ENCODE measurements around the gene MAST4. TPM values are rescaled to one million over a fixed set of nuclear protein-coding genes. Genes with fewer than 3 reads are reported as not detected.

MAST4 gene
- total and polyA plus RNA-seq, 2 of the 4 experiments (the other 2 are of a cell fraction), result 4.8 to 6.8 TPM

DNA sequence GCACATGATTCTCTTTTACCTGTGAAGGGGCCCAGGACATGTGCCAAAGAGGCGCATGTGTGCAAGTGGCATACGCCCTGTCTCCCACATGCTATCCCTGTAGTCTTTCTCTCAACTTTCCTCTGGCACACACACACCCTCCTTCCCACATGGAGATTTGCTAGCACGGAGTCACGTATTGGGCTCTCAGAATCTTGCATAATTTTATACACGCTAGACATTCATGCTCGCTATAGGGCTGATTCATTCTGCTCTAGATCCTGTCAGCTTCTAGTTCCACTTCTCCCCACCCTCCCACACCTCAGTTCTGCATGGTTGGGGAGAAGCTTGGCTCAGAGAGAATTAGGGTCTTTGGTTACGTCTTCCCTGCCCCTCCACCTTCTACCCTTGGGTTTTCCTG lies 527.6 kb downstream of the MAST4 start:
- DNase-seq, result no peak
- Histone ChIP-seq H2AK9ac (replicated peaks; ENCODE audit: low read depth, low read length, poor library complexity) (no peak overlapping the region), H3K9me3 (ENCODE audit: control insufficient read depth, insufficient read depth, low read length) (no peaks in the 10 kb centered on the region), H3K9ac (ENCODE audit: low read depth, low read length) (no peak overlapping the region), H4K91ac (ENCODE audit: insufficient read depth, low read depth, low read length) (no peak overlapping the region), H2BK120ac (ENCODE audit: low read depth, low read length) (no peak overlapping the region), H3K4me3 (ENCODE audit: insufficient read depth, low read depth, low read length) (no peak overlapping the region), H3K27ac (ENCODE audit: insufficient read depth, low read length) (no peak overlapping the region), H2BK20ac (ENCODE audit: low read depth, low read length) (no peak overlapping the region), H3K27me3 (ENCODE audit: control insufficient read depth, insufficient read depth, low read length) (no peaks in the 10 kb centered on the region), H2AK5ac (ENCODE audit: low read depth, low read length) (no peak overlapping the region), H2AFZ (replicated peaks; ENCODE audit: low read length, poor library complexity) (no peak overlapping the region), H4K5ac (ENCODE audit: low read depth, low read length) (no peak overlapping the region), H3K56ac (ENCODE audit: extremely low read depth, insufficient read depth, low read length) (no peak overlapping the region), H3K4me1 (ENCODE audit: control insufficient read depth, insufficient read depth, low read length) (no peaks in the 10 kb centered on the region), H4K8ac (ENCODE audit: low read depth in 2 of 2, low read length in 2 of 2) (no peak overlapping the region), H3K79me1 (ENCODE audit: low read depth in 1 of 2, low read length in 2 of 2) (no peaks in the 10 kb centered on the region), H3K4me2 (ENCODE audit: low read depth, low read length) (no peak overlapping the region), H3K4ac (ENCODE audit: low read depth, low read length) (no peak overlapping the region; the same call in 1 of the 2 replicates), H3K18ac (ENCODE audit: low read depth, low read length) (no peak overlapping the region), H4K20me1 (ENCODE audit: insufficient read depth, low read length) (no peaks in the 10 kb centered on the region), H3K9me1 (ENCODE audit: insufficient read depth, low read length) (0 out of 2 replicates have a peak, but pooled peaks cover 2% of the 10 kb centered on the region), H2BK5ac (ENCODE audit: low read depth, low read length, poor library complexity, severe bottlenecking) (no peak overlapping the region), H3K23ac (ENCODE audit: low read depth, low read length) (no peak overlapping the region), H3K14ac (replicated peaks; ENCODE audit: low read depth, low read length) (no peak overlapping the region), H3K36me3 (ENCODE audit: control insufficient read depth, insufficient read depth, low read length) (peaks cover 4% of the 10 kb centered on the region), H2BK15ac (ENCODE audit: low read depth, low read length) (no peak overlapping the region)
- no peak for TF ChIP-seq MXI1 (IDR thresholded peaks at IDR 0.05; ENCODE audit: borderline replicate concordance, low read depth, low read length)
- TF ChIP-seq NFE2L2 (IDR thresholded peaks at IDR 0.05; ENCODE audit: low read depth, low read length), result no peak
- TF ChIP-seq, protein P1, sequence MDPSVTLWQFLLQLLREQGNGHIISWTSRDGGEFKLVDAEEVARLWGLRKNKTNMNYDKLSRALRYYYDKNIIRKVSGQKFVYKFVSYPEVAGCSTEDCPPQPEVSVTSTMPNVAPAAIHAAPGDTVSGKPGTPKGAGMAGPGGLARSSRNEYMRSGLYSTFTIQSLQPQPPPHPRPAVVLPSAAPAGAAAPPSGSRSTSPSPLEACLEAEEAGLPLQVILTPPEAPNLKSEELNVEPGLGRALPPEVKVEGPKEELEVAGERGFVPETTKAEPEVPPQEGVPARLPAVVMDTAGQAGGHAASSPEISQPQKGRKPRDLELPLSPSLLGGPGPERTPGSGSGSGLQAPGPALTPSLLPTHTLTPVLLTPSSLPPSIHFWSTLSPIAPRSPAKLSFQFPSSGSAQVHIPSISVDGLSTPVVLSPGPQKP (IDR thresholded peaks at IDR 0.05; ENCODE audit: borderline replicate concordance, low read depth, low read length), result no peak
- no peak for TF ChIP-seq FOS (IDR thresholded peaks at IDR 0.05; ENCODE audit: low read depth, low read length)
- no peak for TF ChIP-seq RAD21 (IDR thresholded peaks at IDR 0.05; ENCODE audit: low read length)
- no peak for TF ChIP-seq RFX5 (IDR thresholded peaks at IDR 0.05; ENCODE audit: low read depth, low read length)
- TF ChIP-seq, protein P2, sequence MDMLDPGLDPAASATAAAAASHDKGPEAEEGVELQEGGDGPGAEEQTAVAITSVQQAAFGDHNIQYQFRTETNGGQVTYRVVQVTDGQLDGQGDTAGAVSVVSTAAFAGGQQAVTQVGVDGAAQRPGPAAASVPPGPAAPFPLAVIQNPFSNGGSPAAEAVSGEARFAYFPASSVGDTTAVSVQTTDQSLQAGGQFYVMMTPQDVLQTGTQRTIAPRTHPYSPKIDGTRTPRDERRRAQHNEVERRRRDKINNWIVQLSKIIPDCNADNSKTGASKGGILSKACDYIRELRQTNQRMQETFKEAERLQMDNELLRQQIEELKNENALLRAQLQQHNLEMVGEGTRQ (IDR thresholded peaks at IDR 0.05; ENCODE audit: low read depth, low read length), result no peak
- no peak for TF ChIP-seq CEBPB (IDR thresholded peaks at IDR 0.05; ENCODE audit: low read depth, low read length)
- no peak for TF ChIP-seq MAFK (IDR thresholded peaks at IDR 0.05; ENCODE audit: low read depth, low read length)
- TF ChIP-seq BHLHE40 (IDR thresholded peaks at IDR 0.05; ENCODE audit: low read depth, low read length), result no peak
- no peak for TF ChIP-seq MAZ (IDR thresholded peaks at IDR 0.05; ENCODE audit: borderline replicate concordance, low read depth, low read length)
- TF ChIP-seq, protein P3, sequence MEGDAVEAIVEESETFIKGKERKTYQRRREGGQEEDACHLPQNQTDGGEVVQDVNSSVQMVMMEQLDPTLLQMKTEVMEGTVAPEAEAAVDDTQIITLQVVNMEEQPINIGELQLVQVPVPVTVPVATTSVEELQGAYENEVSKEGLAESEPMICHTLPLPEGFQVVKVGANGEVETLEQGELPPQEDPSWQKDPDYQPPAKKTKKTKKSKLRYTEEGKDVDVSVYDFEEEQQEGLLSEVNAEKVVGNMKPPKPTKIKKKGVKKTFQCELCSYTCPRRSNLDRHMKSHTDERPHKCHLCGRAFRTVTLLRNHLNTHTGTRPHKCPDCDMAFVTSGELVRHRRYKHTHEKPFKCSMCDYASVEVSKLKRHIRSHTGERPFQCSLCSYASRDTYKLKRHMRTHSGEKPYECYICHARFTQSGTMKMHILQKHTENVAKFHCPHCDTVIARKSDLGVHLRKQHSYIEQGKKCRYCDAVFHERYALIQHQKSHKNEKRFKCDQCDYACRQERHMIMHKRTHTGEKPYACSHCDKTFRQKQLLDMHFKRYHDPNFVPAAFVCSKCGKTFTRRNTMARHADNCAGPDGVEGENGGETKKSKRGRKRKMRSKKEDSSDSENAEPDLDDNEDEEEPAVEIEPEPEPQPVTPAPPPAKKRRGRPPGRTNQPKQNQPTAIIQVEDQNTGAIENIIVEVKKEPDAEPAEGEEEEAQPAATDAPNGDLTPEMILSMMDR (conservative IDR thresholded peaks at IDR 0.05; ENCODE audit: low read depth, low read length), result no peak
- dilution Hi-C loops (cut with HindIII; ENCODE audit: low sequenced_read_pairs, unreplicated experiment) (no loop called here), intact Hi-C loops (cut with micrococcal nuclease) (no loop called here), in situ Hi-C loops (cut with MboI; ENCODE audit: low sequenced_read_pairs) (no loop called here)
- WGBS, 2 experiments (ENCODE audit: extremely low coverage in 2 of 2, insufficient read length in 1 of 2), result 100% methylated on average over 2 of the region's 7 CpGs; no CpG with 5 or more reads in 1 of the 2 experiments
- no TSS peak for BruUV-seq (replicated peaks)
- ATAC-seq (ENCODE audit: low read depth), result no peak
- CTCF ChIA-PET, result no interaction called here
- POLR2A ChIA-PET (ENCODE audit: unreplicated experiment), result no interaction called here

All from IMR-90 (cell line).